GM12891 (cell line): ENCODE measurements around the gene SLC9A1.

Experiments
- DNase-seq: peaks from one replicate; pipeline ENCODE4 v3.0.0; 2011; ENCODE audit warnings: low spot score; ENCODE audit not compliant: insufficient read length
- FAIRE-seq: peaks from 2 replicates; lab custom pipeline; 2011; peaks lifted over from hg19 to GRCh38; lab: Jason Lieb, UNC
- PAX5 ChIP-seq: IDR thresholded peaks from 2 replicates; pipeline ENCODE4 v1.6.1; 2011; ENCODE audit warnings: low read length, moderate library complexity, mild to moderate bottlenecking; ENCODE audit not compliant: insufficient read depth, severe bottlenecking
- POLR2A ChIP-seq: IDR thresholded peaks from 2 replicates; pipeline ENCODE4 v1.6.1; 2011; ENCODE audit warnings: low read depth, low read length, control low read depth
- POLR2AphosphoS5 ChIP-seq: IDR thresholded peaks from 2 replicates; pipeline ENCODE4 v1.6.1; 2011; ENCODE audit warnings: low read depth, low read length, control low read depth
- POU2F2 ChIP-seq: IDR thresholded peaks from 2 replicates; pipeline ENCODE4 v1.6.1; 2011; ENCODE audit warnings: low read depth, mild to moderate bottlenecking, control low read depth, low read length, moderate library complexity
- SPI1 ChIP-seq: IDR thresholded peaks from 2 replicates; pipeline ENCODE4 v1.6.1; 2011; ENCODE audit warnings: low read depth, low read length, control low read depth
- TAF1 ChIP-seq: IDR thresholded peaks from 2 replicates; pipeline ENCODE4 v1.6.1; 2011; ENCODE audit warnings: low read depth, low read length, control low read depth

The SLC9A1 gene

GRCh38 chr1:27144920-27145661 is 9.8 kb downstream of the SLC9A1 start:
- no peak for TF ChIP-seq POLR2AphosphoS5
- no peak for TF ChIP-seq POU2F2
- no peak for TF ChIP-seq TAF1
- no peak for TF ChIP-seq POLR2A
- no peak for TF ChIP-seq SPI1
- no peak for TF ChIP-seq PAX5
- FAIRE-seq: no peak
- DNase-seq: no peak

DNA sequence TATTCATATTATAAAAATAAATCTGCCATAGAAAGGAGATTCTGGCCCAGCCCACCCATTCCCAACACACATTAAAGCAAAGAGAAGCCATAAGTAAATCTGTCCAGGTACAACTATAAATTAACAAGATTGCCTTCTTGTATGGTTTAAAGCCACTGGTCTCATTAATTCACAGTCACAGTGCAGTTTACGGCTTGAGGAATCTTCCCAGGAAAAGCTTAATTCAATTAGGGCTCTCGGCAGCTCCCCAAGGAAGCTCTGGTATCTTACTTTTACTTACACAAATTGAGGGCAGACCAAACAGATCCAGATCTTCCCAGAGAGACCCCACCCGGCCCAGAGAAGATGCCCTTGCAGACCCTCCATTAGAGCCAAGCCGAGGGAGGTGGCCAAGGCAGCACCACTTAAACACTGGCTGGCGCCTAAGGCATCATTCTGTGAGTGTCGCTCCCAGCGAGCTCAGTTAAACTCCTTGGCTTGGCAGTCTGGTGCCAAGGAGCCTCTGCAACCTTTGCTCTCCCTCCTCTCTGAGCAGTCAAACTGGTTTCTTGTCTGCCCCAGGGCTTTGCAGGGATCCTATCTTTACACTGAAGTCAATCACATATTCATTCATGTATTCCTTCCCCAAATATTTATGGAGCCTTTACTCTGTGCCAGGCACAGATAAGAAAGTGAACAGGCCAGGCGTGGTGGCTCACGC is 10.7 kb downstream of the SLC9A1 start:
- FAIRE-seq (no peak), DNase-seq (no peak)
- no peak for TF ChIP-seq TAF1

- TF ChIP-seq PAX5 (no peak), TAF1 (no peak), POLR2A (no peak)
- FAIRE-seq (no peak), DNase-seq (no peak)
Observed at GRCh38 chr1:27143401-27143800, 11.5 kb downstream of the SLC9A1 start.

DNA sequence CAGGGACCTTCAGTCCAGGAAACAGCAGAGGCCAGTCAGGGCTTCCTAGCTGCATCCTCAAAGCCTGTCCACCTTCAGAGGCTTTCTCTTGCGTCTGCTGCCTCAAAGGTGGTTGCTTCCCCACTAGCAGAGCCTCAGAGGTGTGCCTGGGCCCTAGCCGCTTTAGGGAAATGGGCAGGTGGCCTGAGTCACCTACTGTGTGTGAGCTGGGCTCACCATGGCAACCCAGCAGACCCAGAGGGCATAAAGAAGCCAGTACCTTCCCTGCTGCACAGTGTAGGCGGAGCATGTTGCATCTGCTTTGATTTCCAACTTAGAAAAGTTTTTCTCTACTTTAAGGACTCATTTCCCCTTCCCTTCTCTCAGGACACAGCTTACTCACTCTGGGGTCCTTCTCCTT is 12.5 kb downstream of the SLC9A1 start:
- DNase-seq (no peak), FAIRE-seq (no peak)
- no peak for TF ChIP-seq PAX5
- 0 out of 2 replicates have a peak, but pooled peaks have one; percentile 6 for TF ChIP-seq SPI1
- TF ChIP-seq POLR2AphosphoS5: no peak
- no peak for TF ChIP-seq TAF1
- no peak for TF ChIP-seq POU2F2
- TF ChIP-seq POLR2A: no peak

DNA sequence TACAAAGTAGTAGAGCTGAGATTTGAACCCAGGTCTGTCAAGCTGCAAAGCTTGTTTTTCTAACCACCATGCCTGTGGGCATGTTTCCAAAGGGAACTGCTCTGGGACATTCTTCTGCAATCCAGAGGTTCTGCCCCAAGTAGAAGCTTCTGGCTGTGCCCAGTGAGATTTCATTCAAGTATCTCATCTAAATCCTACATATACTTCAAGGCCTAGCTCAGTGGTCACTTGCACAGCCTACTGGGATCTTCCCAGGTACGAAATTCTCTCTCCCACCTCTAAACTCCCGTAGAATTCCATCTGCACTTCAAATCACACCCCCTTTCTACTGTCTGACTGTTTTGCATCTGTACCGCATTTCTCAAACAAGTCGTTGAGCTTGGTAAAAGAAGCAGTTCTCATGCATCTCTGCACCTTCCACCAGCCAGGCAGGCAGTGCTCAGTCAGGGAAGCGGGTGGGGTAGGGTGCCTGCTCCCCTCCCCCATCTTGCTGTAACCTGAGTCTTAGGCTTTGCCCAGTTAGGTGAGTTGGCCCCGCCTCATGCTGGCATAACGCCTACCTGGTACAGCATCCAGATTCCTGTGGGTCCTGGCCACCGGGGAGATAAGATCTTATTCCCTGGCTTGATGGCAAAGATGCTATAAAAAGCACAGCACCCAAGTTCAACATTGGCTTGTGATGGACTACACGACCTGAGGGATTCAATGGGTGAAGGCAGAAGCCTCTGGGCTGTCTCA is 13.5 kb downstream of the SLC9A1 start:
- FAIRE-seq (no peak), DNase-seq (no peak)
- no peak for TF ChIP-seq PAX5
- TF ChIP-seq SPI1: no peak
- no peak for TF ChIP-seq POLR2AphosphoS5
- TF ChIP-seq POU2F2: no peak
- no peak for TF ChIP-seq TAF1
- no peak for TF ChIP-seq POLR2A

GRCh38 chr1:27139980-27140379 is 14.9 kb downstream of the SLC9A1 start:
- no peak for DNase-seq
- no peak for TF ChIP-seq POU2F2
- no peak for TF ChIP-seq POLR2AphosphoS5
- no peak for TF ChIP-seq PAX5
- no peak for TF ChIP-seq SPI1
- no peak for FAIRE-seq

GRCh38 chr1:27138927-27139326 is 16.0 kb downstream of the SLC9A1 start:
- DNase-seq (no peak), FAIRE-seq (no peak)
- TF ChIP-seq TAF1: no peak
- no peak for TF ChIP-seq POLR2A

GRCh38 chr1:27138368-27138767 is 16.6 kb downstream of the SLC9A1 start:
- TF ChIP-seq SPI1 (no peak), POLR2A (no peak), TAF1 (no peak), PAX5 (no peak), POU2F2 (no peak), POLR2AphosphoS5 (no peak)
- no peak for DNase-seq
- no peak for FAIRE-seq

- DNase-seq (no peak), FAIRE-seq (peak; percentile 55)
- no peak for TF ChIP-seq POLR2AphosphoS5
- TF ChIP-seq TAF1: no peak
- no peak for TF ChIP-seq SPI1
- no peak for TF ChIP-seq PAX5
Observed at GRCh38 chr1:27137544-27138075, 17.3 kb downstream of the SLC9A1 start.

DNA sequence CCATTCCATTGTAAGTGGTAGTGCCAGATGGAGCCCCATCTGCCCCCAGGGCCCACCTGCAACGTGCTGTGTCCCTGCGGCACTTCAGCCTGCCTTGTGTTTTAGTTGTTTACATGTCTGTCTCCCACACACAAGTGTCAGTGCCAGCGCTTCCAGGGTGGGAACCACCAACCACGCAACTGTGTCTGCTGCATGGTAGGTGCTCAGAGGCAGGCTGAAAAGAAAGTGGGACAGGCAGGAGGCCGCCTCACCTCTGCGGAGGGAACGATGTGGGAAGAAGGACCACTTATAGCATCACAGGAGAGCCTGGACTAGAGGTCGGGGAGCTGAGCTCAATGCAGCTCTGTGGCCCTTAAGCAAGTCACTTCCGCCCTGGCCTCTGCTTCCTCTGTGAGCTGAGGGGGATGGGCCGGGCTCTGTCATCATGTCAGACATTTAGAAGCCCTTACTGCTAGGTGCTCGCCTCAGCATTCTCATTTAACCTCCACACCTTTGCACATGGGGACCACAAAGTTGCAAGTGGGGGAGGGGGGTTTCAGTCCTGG is 17.9 kb downstream of the SLC9A1 start:
- peak; percentile 72 for TF ChIP-seq POLR2A
- peak; percentile 54; the same call in 1 of the 2 replicates for TF ChIP-seq TAF1
- TF ChIP-seq PAX5: no peak
- TF ChIP-seq SPI1: peak; percentile 79
- no peak for TF ChIP-seq POLR2AphosphoS5
- FAIRE-seq: peak; percentile 75
- peak; percentile 78 for DNase-seq

GRCh38 chr1:27136236-27136551 is 18.7 kb downstream of the SLC9A1 start:
- FAIRE-seq: peak; percentile 38
- DNase-seq: no peak
- TF ChIP-seq POU2F2: 0 out of 2 replicates have a peak, but pooled peaks have one; percentile 12
- TF ChIP-seq PAX5: no peak
- no peak for TF ChIP-seq POLR2A
